Calu3 (cell line): ENCODE measurements around the gene RSF1. TPM values are rescaled to one million over a fixed set of nuclear protein-coding genes. Genes with fewer than 3 reads are reported as not detected.

Experiments used
- BruUV-seq: library from RNA; stranded (reverse); fragments of 400-500 nt; replicated peaks from 2 replicates; lab custom pipeline; 2021; lab: Mats Ljungman, UMichigan
- CTCF ChIA-PET: fragments of 300-600 bp; sonication (Branson Sonifier 250); formaldehyde crosslinking; loops from one replicate; lab custom pipeline; 2022; ENCODE audit warnings: antibody characterized with exemption; lab: Charles Lee
- DNase-seq: peaks from one replicate; pipeline ENCODE4 v3.0.0; 2022
- H3K27ac Mint-ChIP-seq: one replicate; pipeline ENCODE4 v1.8.0; 2022; ENCODE audit warnings: mixed read lengths; ENCODE audit not compliant: unreplicated experiment
- H3K27me3 Mint-ChIP-seq: one replicate; pipeline ENCODE4 v1.8.0; 2022; ENCODE audit warnings: mixed read lengths; ENCODE audit not compliant: unreplicated experiment
- H3K36me3 Mint-ChIP-seq: one replicate; pipeline ENCODE4 v1.8.0; 2022; ENCODE audit warnings: mild to moderate bottlenecking, moderate library complexity, mixed read lengths; ENCODE audit not compliant: insufficient read depth, unreplicated experiment
- H3K4me1 Mint-ChIP-seq: one replicate; pipeline ENCODE4 v1.8.0; 2022; ENCODE audit warnings: mild to moderate bottlenecking, low read depth, mixed read lengths; ENCODE audit not compliant: unreplicated experiment
- H3K4me3 Mint-ChIP-seq: one replicate; pipeline ENCODE4 v1.8.0; 2022; ENCODE audit warnings: mild to moderate bottlenecking, low read depth, moderate library complexity, mixed read lengths; ENCODE audit not compliant: unreplicated experiment
- H3K9me3 Mint-ChIP-seq: one replicate; pipeline ENCODE4 v1.8.0; 2022; ENCODE audit warnings: low read depth, mixed read lengths; ENCODE audit not compliant: unreplicated experiment
- CTCF ChIP-seq: fragments of 200-600 bp; IDR thresholded peaks from one replicate; pipeline ENCODE4 v1.8.0; 2022; ENCODE audit warnings: antibody characterized with exemption; ENCODE audit not compliant: unreplicated experiment
- intact Hi-C: fragments of 100-400 bp; cut with micrococcal nuclease; formaldehyde crosslinking; loops from one replicate; pipeline ENCODE4 v1.10.0; 2022; ENCODE audit not compliant: unreplicated experiment
- total RNA-seq: library from RNA; stranded (reverse); gene quantifications from 2 replicates; pipeline ENCODE4 v1.2.3, GENCODE V29; 2022

Gene RSF1
- total RNA-seq, 1 experiment from 2014 or later = 68.5 TPM

DNA sequence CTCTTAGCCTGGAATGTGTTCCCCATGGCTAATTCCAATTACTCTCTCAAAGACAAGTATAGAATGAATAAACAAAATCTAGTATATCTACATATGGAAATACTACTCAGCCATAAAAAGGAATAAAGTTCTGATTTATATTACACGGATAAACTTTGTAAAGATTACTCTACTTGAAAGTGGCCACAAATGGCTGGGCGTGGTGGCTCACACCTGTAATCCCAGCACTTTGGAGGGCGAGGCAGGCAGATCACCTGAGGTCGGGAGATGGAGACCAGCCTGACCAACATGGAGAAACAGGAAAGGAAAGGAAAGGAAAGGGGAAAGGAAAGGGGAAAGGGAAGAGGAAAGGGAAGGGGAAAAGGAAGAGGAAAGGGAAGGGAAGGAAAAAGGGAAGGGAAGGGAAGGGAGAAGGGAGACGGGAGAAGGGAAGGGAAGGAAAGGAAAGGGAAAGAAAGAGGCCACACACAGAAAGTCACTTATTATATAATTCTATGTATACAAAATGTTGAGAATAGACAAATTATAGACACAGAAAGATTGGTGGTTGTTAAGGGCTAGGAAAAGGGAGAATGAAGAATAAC, 92.2 kb downstream of the RSF1 start:
- Mint-ChIP-seq H3K27ac (no peak overlapping the region), H3K27me3 (no peaks in the 10 kb centered on the region), H3K4me1 (no peaks in the 10 kb centered on the region), H3K9me3 (peaks cover 3% of the 10 kb centered on the region), H3K4me3 (no peak overlapping the region), H3K36me3 (peaks cover 13% of the 10 kb centered on the region)
- no peak for TF ChIP-seq CTCF
- CTCF ChIA-PET = no interaction called here
- BruUV-seq = no TSS peak
- intact Hi-C loops = no loop called here
- no peak for DNase-seq

DNA sequence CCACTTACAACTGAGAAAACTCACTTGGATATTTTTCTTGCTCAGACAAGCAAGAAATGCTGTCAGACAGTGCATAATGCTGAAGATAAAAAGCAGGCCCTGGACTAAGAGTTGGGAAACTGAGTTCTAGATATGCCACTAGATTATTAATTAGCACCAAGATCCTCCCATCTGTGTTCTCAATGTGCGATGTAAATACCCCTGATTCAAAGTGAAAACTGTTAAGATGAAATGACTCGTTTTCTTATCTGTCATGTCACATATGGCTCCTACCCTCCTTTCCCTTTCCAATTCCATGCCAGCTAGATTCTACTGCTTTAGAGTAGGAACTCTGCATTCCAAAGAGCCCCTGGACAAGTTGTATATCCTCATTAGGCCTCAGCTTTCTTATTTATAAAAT, 94.0 kb downstream of the RSF1 start:
- no peaks in the 10 kb centered on the region for H3K27me3 Mint-ChIP-seq
- BruUV-seq = no TSS peak
- no peak for DNase-seq
- H3K36me3 Mint-ChIP-seq = peaks cover 13% of the 10 kb centered on the region
- H3K27ac Mint-ChIP-seq = no peak overlapping the region
- peaks cover 3% of the 10 kb centered on the region for H3K9me3 Mint-ChIP-seq
- H3K4me3 Mint-ChIP-seq = no peak overlapping the region
- no peaks in the 10 kb centered on the region for H3K4me1 Mint-ChIP-seq
- intact Hi-C loops = no loop called here
- CTCF ChIA-PET = no interaction called here
- no peak for TF ChIP-seq CTCF

DNA sequence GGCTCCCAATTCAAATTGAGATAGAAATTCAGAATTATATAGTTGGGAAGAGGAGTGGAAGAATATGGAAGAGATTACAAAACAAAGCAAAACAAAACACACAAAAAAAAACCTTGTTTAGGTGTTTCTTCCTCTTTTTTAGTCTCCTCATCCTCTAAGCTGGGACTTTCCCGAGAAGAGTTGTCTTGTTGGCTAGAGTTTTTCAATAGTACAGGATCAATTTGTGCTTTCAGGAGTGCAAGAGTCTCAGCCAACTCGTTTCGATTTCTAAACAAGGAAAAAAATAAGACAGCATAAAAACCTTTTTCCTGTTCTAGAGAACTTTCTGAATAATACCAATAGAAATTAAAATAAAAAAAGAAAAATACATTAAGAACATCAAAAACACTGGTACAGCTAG, 95.1 kb downstream of the RSF1 start:
- DNase-seq = no peak
- Mint-ChIP-seq H3K27ac (no peak overlapping the region), H3K27me3 (no peaks in the 10 kb centered on the region), H3K9me3 (no peaks in the 10 kb centered on the region), H3K36me3 (peaks cover 13% of the 10 kb centered on the region), H3K4me1 (no peaks in the 10 kb centered on the region), H3K4me3 (no peak overlapping the region)
- intact Hi-C loops = no loop called here
- no peak for TF ChIP-seq CTCF
- BruUV-seq = no TSS peak
- CTCF ChIA-PET = no interaction called here

DNA sequence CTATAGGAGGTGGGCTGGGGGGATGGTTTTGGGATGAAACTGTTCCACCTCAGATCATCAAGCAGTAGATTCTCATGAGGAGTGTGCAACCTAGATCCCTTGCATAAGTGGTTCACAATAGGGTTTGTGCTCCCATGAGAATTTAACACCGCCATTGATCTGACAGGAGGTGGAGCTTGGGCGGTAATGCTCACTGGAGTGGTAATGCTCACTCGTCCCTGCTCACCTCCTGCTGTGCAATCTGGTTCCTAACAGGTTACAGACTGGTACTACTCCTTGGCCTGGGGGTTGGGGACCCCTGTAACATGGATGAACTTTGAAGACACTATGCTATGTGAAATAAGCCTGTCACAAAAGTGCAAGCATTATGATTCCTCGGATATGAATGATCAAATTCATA, 95.9 kb downstream of the RSF1 start:
- DNase-seq = no peak
- H3K27me3 Mint-ChIP-seq = no peaks in the 10 kb centered on the region
- H3K36me3 Mint-ChIP-seq = peaks cover 13% of the 10 kb centered on the region
- H3K27ac Mint-ChIP-seq = no peak overlapping the region
- no TSS peak for BruUV-seq
- no peak for TF ChIP-seq CTCF
- intact Hi-C loops = no loop called here
- H3K9me3 Mint-ChIP-seq = no peaks in the 10 kb centered on the region
- CTCF ChIA-PET = no interaction called here
- no peak overlapping the region for H3K4me3 Mint-ChIP-seq
- H3K4me1 Mint-ChIP-seq = no peaks in the 10 kb centered on the region
